MM.1S (cell line): Measurements from ENCODE around the gene SCAPER.

Source experiments
- CTCF ChIP-seq: fragments of 300-600 bp; sonication (generic); IDR thresholded peaks from 2 replicates; pipeline ENCODE4 v1.5.1; 2016; ENCODE audit warnings: antibody characterized with exemption, low read length, mixed read lengths
- EZH2 ChIP-seq: fragments of 300-600 bp; sonication (generic); optimal IDR thresholded peaks from 2 replicates; pipeline ENCODE3; 2017; ENCODE audit warnings: low read depth, mild to moderate bottlenecking, antibody characterized with exemption, low read length, mixed read lengths

- no peak for TF ChIP-seq CTCF
- no peak for TF ChIP-seq EZH2
Measured at GRCh38 chr15:76942331-76942730, 37.2 kb upstream of the SCAPER start.
